Activated CD8-positive, alpha-beta T cell treated with anti-CD3 and anti-CD28 coated beads for 36 hours (primary cell): ENCODE results near the gene TAP2. TPM values are rescaled to one million over a fixed set of nuclear protein-coding genes. Genes with fewer than 3 reads are reported as not detected.
"Not testable (repeated sequence)": the region's sequence is repeated elsewhere in the genome, so short reads cannot be mapped to it uniquely, and the experiment has no call there.

Experiments used
- ATAC-seq: fragments of 200-7000 bp; cut with Tn5 transposase; one replicate; pipeline ENCODE4 v1.10.0; 2021; ENCODE audit warnings: mild to moderate bottlenecking, moderate library complexity
- CTCF ChIA-PET: fragments of 350-600 bp; sonication (Branson Sonifier 250); formaldehyde crosslinking; loops from one replicate; lab custom pipeline; 2021; ENCODE audit warnings: antibody characterized with exemption; lab: Charles Lee
- POLR2A ChIA-PET: fragments of 350-600 bp; sonication (Branson Sonifier 250); formaldehyde crosslinking; loops from one replicate; lab custom pipeline; 2021; ENCODE audit warnings: antibody characterized with exemption; lab: Charles Lee
- DNase-seq: peaks from one replicate; pipeline ENCODE4 v3.0.0-alpha.2; 2020
- H3K27ac Mint-ChIP-seq: one replicate; pipeline ENCODE4 v1.8.0; 2021; ENCODE audit warnings: mild to moderate bottlenecking, mixed read lengths
- H3K27me3 Mint-ChIP-seq: one replicate; pipeline ENCODE4 v1.8.0; 2021; ENCODE audit warnings: mixed read lengths
- H3K36me3 Mint-ChIP-seq: one replicate; pipeline ENCODE4 v1.8.0; 2021; ENCODE audit warnings: low read depth, mixed read lengths
- H3K4me1 Mint-ChIP-seq: one replicate; pipeline ENCODE4 v1.8.0; 2021; ENCODE audit warnings: low read depth, mixed read lengths
- H3K4me3 Mint-ChIP-seq: one replicate; pipeline ENCODE4 v1.8.0; 2021; ENCODE audit warnings: mild to moderate bottlenecking, moderate library complexity, mixed read lengths
- H3K9me3 Mint-ChIP-seq: one replicate; pipeline ENCODE4 v1.8.0; 2021; ENCODE audit warnings: mixed read lengths
- CTCF ChIP-seq: fragments of 200-600 bp; IDR thresholded peaks from one replicate; pipeline ENCODE4 v1.8.0; 2022; ENCODE audit warnings: antibody characterized with exemption, mild to moderate bottlenecking
- intact Hi-C: fragments of 100-400 bp; cut with micrococcal nuclease; formaldehyde crosslinking; loops from one replicate; pipeline ENCODE4 v1.10.0; 2022
- total RNA-seq, 2 experiments: library from RNA; stranded (reverse); gene quantifications; one replicate each; pipeline ENCODE4 v1.2.3, GENCODE V29; 2021

The TAP2 gene
- total RNA-seq, 2 experiments from 2014 or later = 110 to 113 TPM

DNA sequence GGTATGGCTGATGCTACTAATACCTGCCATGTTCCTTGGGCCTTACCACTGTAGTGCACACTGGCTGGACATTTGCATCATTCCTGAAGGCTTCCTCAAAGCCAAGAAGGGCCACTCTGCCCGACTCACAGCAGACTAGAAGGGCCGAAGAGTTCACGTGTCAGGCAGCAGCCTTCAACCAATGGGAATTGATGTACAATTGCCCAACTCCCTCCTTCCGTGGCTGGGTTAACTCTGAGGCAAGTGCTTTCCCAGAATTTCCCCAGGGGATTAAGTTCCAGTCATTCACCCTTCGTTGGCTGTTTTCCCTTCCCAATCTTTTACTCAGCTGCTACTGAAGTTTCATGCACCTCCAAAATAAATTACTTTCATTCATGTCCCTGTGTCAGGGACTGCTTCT lies 45.2 kb upstream of the TAP2 start:
- POLR2A ChIA-PET = no interaction called here
- CTCF ChIA-PET = interaction anchor here (0.9 to 2.9 kb wide), 5 partner anchors 20 to 131 kb away, joined by 3 to 36 read pairs (median 5); no protein-coding TSS in a partner anchor
- ATAC-seq (no peak), DNase-seq (no peak)
- Mint-ChIP-seq H3K9me3 (no peaks in the 10 kb centered on the region), H3K4me1 (peaks cover 6% of the 10 kb centered on the region), H3K27ac (no peak overlapping the region), H3K4me3 (no peak overlapping the region), H3K27me3 (no peaks in the 10 kb centered on the region), H3K36me3 (no peaks in the 10 kb centered on the region)
- no peak for TF ChIP-seq CTCF
- intact Hi-C loops = loop anchor here (2.0 kb wide), 1 partner anchor 101 kb away; no protein-coding TSS in a partner anchor

DNA sequence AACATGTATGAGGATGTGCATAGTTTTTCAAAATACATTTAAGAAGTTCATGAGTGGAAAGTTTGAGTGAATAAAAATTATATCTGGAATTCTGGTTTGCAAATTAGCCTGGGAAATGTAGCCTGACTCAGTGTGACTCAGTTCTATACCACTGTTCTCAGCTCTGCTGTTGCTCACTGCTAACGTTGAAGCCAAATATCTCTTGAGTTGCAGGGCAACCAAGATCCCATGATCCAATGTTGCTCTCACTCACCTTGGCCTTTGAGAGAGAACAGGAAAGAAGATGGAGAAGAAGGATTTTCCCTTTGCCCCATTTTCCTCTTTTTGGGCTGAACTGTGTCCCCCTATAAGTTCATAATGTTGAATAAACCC lies 44.3 kb upstream of the TAP2 start:
- TF ChIP-seq CTCF = no peak
- H3K27ac Mint-ChIP-seq = no peak overlapping the region
- intact Hi-C loops = no loop called here
- H3K4me1 Mint-ChIP-seq = peaks cover 6% of the 10 kb centered on the region
- DNase-seq = no peak
- H3K9me3 Mint-ChIP-seq = no peaks in the 10 kb centered on the region
- no peak for ATAC-seq
- ChIA-PET POLR2A (interaction anchor here (0.9 to 1.0 kb wide), 3 partner anchors 44 to 89 kb away, joined by 4 to 5 read pairs (median 4); partner anchors contain the start of gene TAP2), CTCF (interaction anchor here (0.6 to 7.0 kb wide), 8 partner anchors 14 to 215 kb away, joined by 3 to 50 read pairs (median 4); partner anchors contain the start of gene TAP2)
- H3K36me3 Mint-ChIP-seq = no peaks in the 10 kb centered on the region
- H3K27me3 Mint-ChIP-seq = no peaks in the 10 kb centered on the region
- no peak overlapping the region for H3K4me3 Mint-ChIP-seq

DNA sequence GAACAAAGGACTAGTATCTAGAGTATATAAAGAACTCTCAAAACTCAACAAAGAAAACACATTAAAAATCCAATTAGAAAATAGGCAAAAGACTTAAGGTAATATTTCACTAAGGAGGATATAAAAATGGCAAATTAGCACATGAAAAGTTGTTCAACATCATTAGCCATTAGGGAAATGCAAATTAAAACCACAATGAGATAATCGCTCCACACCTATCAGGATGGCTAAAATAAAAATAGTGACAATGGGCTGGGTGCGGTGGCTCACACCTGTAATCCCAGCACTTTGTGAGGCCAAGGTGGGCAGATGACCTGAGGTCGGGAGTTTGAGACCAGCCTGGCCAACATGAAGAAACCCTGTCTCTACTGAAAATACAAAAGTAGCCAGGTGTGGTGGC lies 42.4 kb upstream of the TAP2 start:
- H3K4me3 Mint-ChIP-seq, ATAC-seq, H3K4me1 Mint-ChIP-seq, H3K36me3 Mint-ChIP-seq, H3K27me3 Mint-ChIP-seq, intact Hi-C loops, H3K9me3 Mint-ChIP-seq, DNase-seq, H3K27ac Mint-ChIP-seq: not testable (repeated sequence)
- POLR2A ChIA-PET = interaction anchor here (0.7 to 0.9 kb wide), 2 partner anchors 86 to 159 kb away, joined by 3 read pairs; no protein-coding TSS in a partner anchor
- CTCF ChIA-PET = interaction anchor here (0.8 to 7.0 kb wide), 7 partner anchors 10 to 467 kb away, joined by 3 to 50 read pairs (median 8); partner anchors contain the start of gene TAP2

DNA sequence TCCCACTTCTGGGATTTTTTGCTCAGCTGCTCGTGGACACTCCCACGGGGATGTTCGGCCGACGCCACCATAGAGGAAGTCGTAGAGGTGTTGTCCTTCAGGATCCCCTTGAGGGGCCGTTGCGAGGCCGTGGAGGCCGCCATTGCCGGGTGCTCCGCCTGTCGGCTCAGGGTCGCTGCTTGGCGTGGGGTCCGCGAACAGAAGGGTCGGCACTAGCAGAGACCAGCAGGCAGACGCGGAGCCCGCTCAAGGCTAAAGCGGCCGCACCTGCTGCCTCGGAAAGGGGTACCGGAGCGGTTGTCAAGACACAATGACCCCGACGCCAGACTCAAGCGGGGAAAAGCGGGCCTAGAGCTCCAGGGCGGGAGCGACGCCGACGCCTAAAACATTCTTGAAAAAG lies 41.2 kb upstream of the TAP2 start:
- no peak for ATAC-seq
- DNase-seq = no peak
- Mint-ChIP-seq H3K9me3 (no peaks in the 10 kb centered on the region), H3K36me3 (no peaks in the 10 kb centered on the region), H3K4me3 (no peak overlapping the region), H3K4me1 (peaks cover 6% of the 10 kb centered on the region), H3K27ac (no peak overlapping the region), H3K27me3 (no peaks in the 10 kb centered on the region)
- ChIA-PET CTCF (interaction anchor here (0.8 to 7.0 kb wide), 7 partner anchors 9 to 466 kb away, joined by 3 to 50 read pairs (median 8); partner anchors contain the start of gene TAP2), POLR2A (interaction anchor here (0.6 kb wide), 1 partner anchor 18 kb away, joined by 3 read pairs; no protein-coding TSS in a partner anchor)
- intact Hi-C loops = no loop called here
- TF ChIP-seq CTCF = no peak

- DNase-seq (no peak), ATAC-seq (no peak)
- Mint-ChIP-seq H3K4me3 (no peak overlapping the region), H3K9me3 (no peaks in the 10 kb centered on the region), H3K27ac (no peak overlapping the region), H3K4me1 (no peaks in the 10 kb centered on the region), H3K27me3 (peaks cover 2% of the 10 kb centered on the region), H3K36me3 (peaks cover 1% of the 10 kb centered on the region)
- CTCF ChIA-PET = interaction anchor here (1.2 to 7.0 kb wide), 8 partner anchors 8 to 108 kb away, joined by 3 to 50 read pairs (median 11); partner anchors contain the start of genes HLA-DMA and TAP2
- intact Hi-C loops = no loop called here
- POLR2A ChIA-PET = interaction anchor here (0.6 to 0.9 kb wide), 2 partner anchors 22 to 105 kb away, joined by 3 read pairs; no protein-coding TSS in a partner anchor
- TF ChIP-seq CTCF = no peak
Measured at GRCh38 chr6:32876603-32877002, 38.1 kb upstream of the TAP2 start.

- ATAC-seq, H3K4me3 Mint-ChIP-seq, intact Hi-C loops, POLR2A ChIA-PET, H3K36me3 Mint-ChIP-seq, DNase-seq, H3K27me3 Mint-ChIP-seq, H3K4me1 Mint-ChIP-seq, H3K27ac Mint-ChIP-seq, H3K9me3 Mint-ChIP-seq: not testable (repeated sequence)
- CTCF ChIA-PET = interaction anchor here (2.0 to 2.4 kb wide), 2 partner anchors 35 to 111 kb away, joined by 16 to 21 read pairs; partner anchors contain the start of gene TAP2
Measured at GRCh38 chr6:32873947-32874346, 35.4 kb upstream of the TAP2 start.
